Endodermal cell (in vitro differentiated cells): ENCODE data around the gene GRB10. TPM values are rescaled to one million over a fixed set of nuclear protein-coding genes. Genes with fewer than 3 reads are reported as not detected.

Source experiments
- DNase-seq: peaks from one replicate; pipeline ENCODE4 v3.0.0-alpha.2; 2017
- H3K27ac ChIP-seq: 2 replicates; pipeline ENCODE4 v1.5.1; 2013; ENCODE audit warnings: mild to moderate bottlenecking, low read depth, low read length, moderate library complexity
- H3K27me3 ChIP-seq: 2 replicates; pipeline ENCODE4 v1.6.1; 2013; ENCODE audit warnings: mild to moderate bottlenecking, low read length, moderate library complexity; ENCODE audit not compliant: insufficient read depth, control insufficient read depth, poor library complexity, severe bottlenecking
- H3K36me3 ChIP-seq: 2 replicates; pipeline ENCODE4 v1.7.0; 2013; ENCODE audit warnings: mild to moderate bottlenecking, low read length, moderate library complexity; ENCODE audit not compliant: control insufficient read depth, insufficient read depth
- H3K4me1 ChIP-seq: one replicate; pipeline ENCODE4 v1.7.0; 2013; ENCODE audit warnings: low read length; ENCODE audit not compliant: control insufficient read depth, insufficient read depth
- H3K4me3 ChIP-seq: 2 replicates; pipeline ENCODE4 v1.5.1; 2013; ENCODE audit warnings: mild to moderate bottlenecking, low read length, moderate library complexity
- H3K9ac ChIP-seq: 2 replicates; pipeline ENCODE4 v1.6.1; 2013; ENCODE audit warnings: mild to moderate bottlenecking, low read length, moderate library complexity; ENCODE audit not compliant: poor library complexity, severe bottlenecking; ENCODE audit errors: extremely low read depth
- H3K9me3 ChIP-seq: 2 replicates; pipeline ENCODE4 v1.6.1; 2013; ENCODE audit warnings: mild to moderate bottlenecking, low read length, moderate library complexity; ENCODE audit not compliant: control insufficient read depth
- H3K27ac Mint-ChIP-seq: 2 replicates; pipeline ENCODE4 v1.8.0; 2020; ENCODE audit warnings: mixed read lengths
- H3K27me3 Mint-ChIP-seq: 2 replicates; pipeline ENCODE4 v1.8.0; 2021; ENCODE audit warnings: mild to moderate bottlenecking, mixed read lengths; ENCODE audit not compliant: insufficient read depth
- H3K36me3 Mint-ChIP-seq: 2 replicates; pipeline ENCODE4 v1.8.0; 2020; ENCODE audit warnings: low read depth, mixed read lengths
- H3K4me1 Mint-ChIP-seq: 2 replicates; pipeline ENCODE4 v1.8.0; 2020; ENCODE audit warnings: mixed read lengths
- H3K4me3 Mint-ChIP-seq: 2 replicates; pipeline ENCODE4 v1.8.0; 2020; ENCODE audit warnings: mild to moderate bottlenecking, moderate library complexity, mixed read lengths
- H3K9me3 Mint-ChIP-seq: 2 replicates; pipeline ENCODE4 v1.8.0; 2020; ENCODE audit warnings: mild to moderate bottlenecking, mixed read lengths
- WGBS, 2 experiments: methylation state at CpG; one replicate each; pipeline versions ENCODE4 v1.1.5 to v1.1.7; 2013; ENCODE audit warnings: missing lambda C conversion rate in 2 of 2, mixed read lengths in 1 of 2; ENCODE audit not compliant: insufficient coverage in 1 of 2, insufficient read length in 1 of 2; 5-methylcytosine and 5-hydroxymethylcytosine counted together
- total RNA-seq, 2 donors: library from RNA; stranded (reverse); fragmentation: NEBNext Ultra II Directional in 1 of 2; extraction: Animal tissue kit (Norgen Biotek cat#: 25700) in 1 of 2; gene quantifications; 2 replicates in 1 of 2; 3 replicates in 1 of 2; pipeline ENCODE4 v1.2.1, GENCODE V29; 2021
- TF ChIP-seq, protein P1 (sequence below): fragments of 200-600 bp; sonication (generic); conservative IDR thresholded peaks from 2 replicates; pipeline ENCODE4 v1.5.0; 2021; ENCODE audit warnings: antibody characterized with exemption, mild to moderate bottlenecking

The GRB10 gene
- total RNA-seq, 2 donors from 2014 or later: 71.9 to 97.5 TPM

DNA sequence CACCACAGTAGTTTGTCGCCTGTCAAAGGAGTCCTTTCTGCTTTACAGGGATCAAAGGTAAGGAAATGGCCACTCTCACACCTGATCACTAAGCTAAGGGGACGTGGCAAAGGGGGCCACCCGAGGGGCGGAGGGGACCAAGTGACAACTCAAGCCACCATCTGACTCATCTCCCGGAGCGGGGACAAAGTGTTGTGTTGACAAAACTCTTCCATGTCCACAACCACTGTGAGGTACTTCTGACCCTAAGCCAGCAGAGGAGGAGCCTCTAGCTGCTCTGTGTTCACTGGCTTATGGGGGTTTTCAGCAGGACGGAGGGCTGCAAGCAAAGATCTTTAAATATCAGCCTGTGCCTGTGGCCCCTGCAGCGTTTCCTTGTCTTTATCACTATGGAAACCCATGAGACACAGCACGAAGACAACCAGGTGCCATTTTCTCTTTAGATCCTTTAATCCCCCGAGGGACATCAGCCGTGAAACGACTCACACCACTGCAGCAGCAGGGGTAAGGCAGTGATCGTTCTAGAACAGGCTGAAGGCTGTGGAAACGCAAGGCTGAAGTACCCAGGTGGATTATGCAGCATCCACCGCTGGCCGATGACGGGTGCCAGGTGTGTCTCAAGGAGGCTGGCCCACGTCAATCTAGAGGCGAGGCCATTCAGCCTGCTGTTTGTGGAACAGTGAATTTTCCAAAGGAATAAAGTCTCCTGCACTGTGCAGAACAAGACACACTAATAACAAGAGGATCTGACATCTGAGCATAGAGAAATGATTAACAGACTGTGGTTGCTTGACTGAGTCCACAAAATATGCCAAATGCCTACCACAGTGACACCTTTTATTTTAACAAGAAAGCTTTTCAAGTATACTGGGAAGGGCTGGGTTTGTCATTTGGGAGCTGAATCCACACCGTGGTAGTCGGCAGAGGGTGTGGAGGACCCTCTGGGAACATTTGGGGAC lies 190.9 kb downstream of the GRB10 start:
- Histone ChIP-seq H3K9ac (no peak overlapping the region), H3K9me3 (no peaks in the 10 kb centered on the region), H3K27ac (no peak overlapping the region), H3K36me3 (peaks cover 66% of the 10 kb centered on the region), H3K4me1 (no peaks in the 10 kb centered on the region), H3K4me3 (no peak overlapping the region), H3K27me3 (no peaks in the 10 kb centered on the region)
- Mint-ChIP-seq H3K27me3 (no peaks in the 10 kb centered on the region), H3K9me3 (no peaks in the 10 kb centered on the region), H3K4me3 (no peak overlapping the region), H3K4me1 (no peaks in the 10 kb centered on the region), H3K36me3 (peaks cover 56% of the 10 kb centered on the region), H3K27ac (no peak overlapping the region)
- TF ChIP-seq, protein P1, sequence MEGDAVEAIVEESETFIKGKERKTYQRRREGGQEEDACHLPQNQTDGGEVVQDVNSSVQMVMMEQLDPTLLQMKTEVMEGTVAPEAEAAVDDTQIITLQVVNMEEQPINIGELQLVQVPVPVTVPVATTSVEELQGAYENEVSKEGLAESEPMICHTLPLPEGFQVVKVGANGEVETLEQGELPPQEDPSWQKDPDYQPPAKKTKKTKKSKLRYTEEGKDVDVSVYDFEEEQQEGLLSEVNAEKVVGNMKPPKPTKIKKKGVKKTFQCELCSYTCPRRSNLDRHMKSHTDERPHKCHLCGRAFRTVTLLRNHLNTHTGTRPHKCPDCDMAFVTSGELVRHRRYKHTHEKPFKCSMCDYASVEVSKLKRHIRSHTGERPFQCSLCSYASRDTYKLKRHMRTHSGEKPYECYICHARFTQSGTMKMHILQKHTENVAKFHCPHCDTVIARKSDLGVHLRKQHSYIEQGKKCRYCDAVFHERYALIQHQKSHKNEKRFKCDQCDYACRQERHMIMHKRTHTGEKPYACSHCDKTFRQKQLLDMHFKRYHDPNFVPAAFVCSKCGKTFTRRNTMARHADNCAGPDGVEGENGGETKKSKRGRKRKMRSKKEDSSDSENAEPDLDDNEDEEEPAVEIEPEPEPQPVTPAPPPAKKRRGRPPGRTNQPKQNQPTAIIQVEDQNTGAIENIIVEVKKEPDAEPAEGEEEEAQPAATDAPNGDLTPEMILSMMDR: no peak
- 90 to 93% methylated on average over 16 to 21 of the region's 21 CpGs for WGBS, 2 experiments
- peak; percentile 41 for DNase-seq

DNA sequence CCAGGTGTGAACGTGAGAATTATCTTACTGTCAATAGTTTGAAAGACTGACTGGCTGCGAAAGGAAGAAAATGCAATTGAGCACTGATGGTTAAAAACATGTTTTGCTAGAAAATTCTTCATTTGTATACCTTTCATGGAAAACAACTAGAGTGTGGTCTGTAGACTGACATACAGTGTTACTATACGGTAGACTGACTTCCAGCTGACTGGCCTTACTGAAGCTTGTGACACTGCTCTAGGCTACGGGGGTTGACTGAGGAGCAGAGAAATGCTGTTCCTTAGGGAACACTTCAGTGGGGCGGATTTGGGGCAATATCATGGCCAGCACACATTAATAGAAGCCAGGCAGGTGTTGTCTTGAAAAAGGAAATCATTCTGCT lies 191.6 kb downstream of the GRB10 start:
- H3K9me3 Mint-ChIP-seq: no peaks in the 10 kb centered on the region
- peaks cover 60% of the 10 kb centered on the region for H3K36me3 ChIP-seq
- H3K27ac Mint-ChIP-seq: no peak overlapping the region
- H3K4me1 ChIP-seq: no peaks in the 10 kb centered on the region
- TF ChIP-seq, protein P1: no peak
- H3K36me3 Mint-ChIP-seq: peaks cover 51% of the 10 kb centered on the region
- 95 to 97% methylated on average over 5 of the region's 5 CpGs for WGBS, 2 experiments
- DNase-seq: no peak
- H3K27me3 Mint-ChIP-seq: no peaks in the 10 kb centered on the region
- H3K27ac ChIP-seq: no peak overlapping the region
- no peak overlapping the region for H3K4me3 ChIP-seq
- no peaks in the 10 kb centered on the region for H3K4me1 Mint-ChIP-seq
- H3K9ac ChIP-seq: no peak overlapping the region
- no peak overlapping the region for H3K4me3 Mint-ChIP-seq
- no peaks in the 10 kb centered on the region for H3K9me3 ChIP-seq
- H3K27me3 ChIP-seq: no peaks in the 10 kb centered on the region

- Mint-ChIP-seq H3K36me3 (peaks cover 48% of the 10 kb centered on the region), H3K9me3 (peaks cover 4% of the 10 kb centered on the region), H3K4me3 (no peak overlapping the region), H3K27me3 (no peaks in the 10 kb centered on the region), H3K27ac (no peak overlapping the region), H3K4me1 (no peaks in the 10 kb centered on the region)
- no peak for DNase-seq
- TF ChIP-seq, protein P1: no peak
- Histone ChIP-seq H3K9ac (no peak overlapping the region), H3K27me3 (no peaks in the 10 kb centered on the region), H3K27ac (no peak overlapping the region), H3K9me3 (no peaks in the 10 kb centered on the region), H3K36me3 (peaks cover 54% of the 10 kb centered on the region), H3K4me1 (no peaks in the 10 kb centered on the region), H3K4me3 (no peak overlapping the region)
- 93 to 96% methylated on average over 5 to 13 of the region's 13 CpGs for WGBS, 2 experiments
Observed at GRCh38 chr7:50590535-50590934, 192.2 kb downstream of the GRB10 start.
